H1 (cell line): ENCODE data around the gene PSKH1. TPM values are rescaled to one million over a fixed set of nuclear protein-coding genes. Genes with fewer than 3 reads are reported as not detected.

Experiments
- CTCF ChIA-PET: fragments of 300-600 bp; sonication (Branson Sonifier 250); formaldehyde crosslinking; loops from one replicate; lab custom pipeline; 2021; ENCODE audit not compliant: partially characterized antibody; lab: Charles Lee
- POLR2A ChIA-PET: fragments of 300-600 bp; sonication (Branson Sonifier 250); formaldehyde crosslinking; loops from one replicate; lab custom pipeline; 2021; ENCODE audit warnings: inconsistent platforms; ENCODE audit not compliant: partially characterized antibody; lab: Charles Lee
- DNase-seq, 2 experiments: peaks; one replicate each; pipeline versions ENCODE4 v3.0.0 to v3.0.0-alpha.2; 2010 to 2022; ENCODE audit warnings: low spot score in 2 of 2, low read depth in 1 of 2, mixed read lengths in 1 of 2
- FAIRE-seq: peaks from 2 replicates; lab custom pipeline; 2011; peaks lifted over from hg19 to GRCh38; lab: Jason Lieb, UNC
- H2AFZ ChIP-seq: 2 replicates; pipeline ENCODE4 v1.8.1; 2012; ENCODE audit warnings: low read length, inconsistent platforms
- H2AK5ac ChIP-seq: 2 replicates; pipeline ENCODE4 v1.6.1; 2013; ENCODE audit warnings: low read depth, low read length
- H2BK120ac ChIP-seq: replicated peaks from 2 replicates; pipeline ENCODE3; 2013; ENCODE audit warnings: low read depth, low read length, inconsistent platforms
- H2BK12ac ChIP-seq: 2 replicates; pipeline ENCODE4 v1.6.1; 2013; ENCODE audit warnings: low read depth, low read length
- H2BK15ac ChIP-seq: 2 replicates; pipeline ENCODE4 v1.6.1; 2013; ENCODE audit warnings: low read length
- H2BK20ac ChIP-seq: 2 replicates; pipeline ENCODE4 v1.6.1; 2013; ENCODE audit warnings: low read length
- H2BK5ac ChIP-seq: 2 replicates; pipeline ENCODE4 v1.6.1; 2013; ENCODE audit warnings: low read depth, low read length
- H3K14ac ChIP-seq: 2 replicates; pipeline ENCODE4 v1.6.1; 2013; ENCODE audit warnings: inconsistent platforms; ENCODE audit not compliant: insufficient read length
- H3K18ac ChIP-seq: 2 replicates; pipeline ENCODE4 v1.6.1; 2013; ENCODE audit warnings: low read length; ENCODE audit errors: extremely low read depth
- H3K23ac ChIP-seq: 2 replicates; pipeline ENCODE4 v1.6.1; 2013; ENCODE audit warnings: inconsistent platforms; ENCODE audit not compliant: insufficient read length
- H3K23me2 ChIP-seq: 2 replicates; pipeline ENCODE4 v1.6.1; 2013; ENCODE audit warnings: low read depth, low read length
- H3K27ac ChIP-seq: 2 replicates; pipeline ENCODE4 v1.6.1; 2011; ENCODE audit warnings: low read depth, low read length, inconsistent platforms
- H3K27me3 ChIP-seq, 4 experiments: replicated peaks in 1 of 4; 1 replicate in 1 of 4; 2 replicates in 3 of 4; pipeline versions ENCODE4 v1.6.1 to v1.8.1; 2011 to 2013; ENCODE audit warnings: low read length in 3 of 4, mild to moderate bottlenecking in 3 of 4, inconsistent platforms in 2 of 4, mixed read lengths in 2 of 4, moderate library complexity in 1 of 4; ENCODE audit not compliant: control insufficient read depth in 3 of 4, insufficient read depth in 3 of 4; ENCODE audit errors: extremely low read depth in 1 of 4
- H3K36me3 ChIP-seq, 4 experiments: 2 replicates each; pipeline versions ENCODE4 v1.6.1 to v1.8.1; 2011 to 2013; ENCODE audit warnings: mild to moderate bottlenecking in 4 of 4, low read length in 3 of 4, moderate library complexity in 2 of 4, control low read depth in 1 of 4, inconsistent platforms in 1 of 4; ENCODE audit not compliant: insufficient read depth in 4 of 4, control insufficient read depth in 2 of 4
- H3K4ac ChIP-seq: replicated peaks from 2 replicates; pipeline ENCODE3; 2013; ENCODE audit warnings: low read length, low read depth, mixed read lengths, inconsistent platforms; ENCODE audit not compliant: insufficient read length
- H3K4me1 ChIP-seq, 4 experiments: replicated peaks in 1 of 4; 1 replicate in 1 of 4; 2 replicates in 3 of 4; pipeline versions ENCODE4 v1.6.1 to v1.8.1; 2011 to 2013; ENCODE audit warnings: low read length in 3 of 4, inconsistent platforms in 2 of 4, mixed read lengths in 1 of 4; ENCODE audit not compliant: insufficient read depth in 4 of 4, control insufficient read depth in 3 of 4
- H3K4me2 ChIP-seq, 2 experiments: 2 replicates each; pipeline versions ENCODE4 v1.6.1 to v1.8.1; 2011 to 2013; ENCODE audit warnings: low read depth in 2 of 2, low read length in 2 of 2, control low read depth in 1 of 2, inconsistent platforms in 1 of 2, mild to moderate bottlenecking in 1 of 2; ENCODE audit not compliant: insufficient read depth in 1 of 2
- H3K4me3 ChIP-seq, 4 experiments: fragments of 200-600, 300-600 bp in 1 of 4; sonication (generic), shearing (Covaris generic), sonication (Bioruptor Twin) in 1 of 4; 2 replicates each; pipeline versions ENCODE4 v1.5.1 to v1.8.1; 2011 to 2016; ENCODE audit warnings: low read length in 4 of 4, low read depth in 3 of 4, control low read depth in 2 of 4, inconsistent platforms in 2 of 4, mild to moderate bottlenecking in 2 of 4, mixed read lengths in 1 of 4, moderate library complexity in 1 of 4; ENCODE audit not compliant: insufficient read depth in 2 of 4; ENCODE audit errors: extremely low read depth in 1 of 4
- H3K56ac ChIP-seq: replicated peaks from 2 replicates; pipeline ENCODE3; 2013; ENCODE audit warnings: low read depth, mild to moderate bottlenecking, mixed read lengths, low read length, inconsistent platforms; ENCODE audit not compliant: insufficient read length
- H3K79me1 ChIP-seq: 2 replicates; pipeline ENCODE4 v1.6.1; 2013; ENCODE audit warnings: low read depth, low read length, control low read depth
- H3K79me2 ChIP-seq, 2 experiments: 2 replicates each; pipeline versions ENCODE4 v1.6.1 to v1.8.1; 2012 to 2013; ENCODE audit warnings: low read length in 2 of 2, mild to moderate bottlenecking in 2 of 2, inconsistent platforms in 1 of 2; ENCODE audit not compliant: insufficient read depth in 2 of 2, control insufficient read depth in 1 of 2
- H3K9ac ChIP-seq, 4 experiments: replicated peaks in 1 of 4; 1 replicate in 1 of 4; 2 replicates in 3 of 4; pipeline versions ENCODE4 v1.6.1 to v1.8.1; 2011 to 2013; ENCODE audit warnings: low read depth in 3 of 4, low read length in 3 of 4, control low read depth in 2 of 4, mild to moderate bottlenecking in 2 of 4, moderate library complexity in 2 of 4, inconsistent platforms in 1 of 4; ENCODE audit errors: extremely low read depth in 1 of 4
- H3K9me3 ChIP-seq, 2 experiments: 2 replicates each; pipeline versions ENCODE4 v1.6.1 to v1.8.1; 2012 to 2013; ENCODE audit warnings: mild to moderate bottlenecking in 2 of 2, moderate library complexity in 2 of 2, control low read depth in 1 of 2, inconsistent platforms in 1 of 2, low read depth in 1 of 2, low read length in 1 of 2, mixed read lengths in 1 of 2; ENCODE audit not compliant: insufficient read depth in 2 of 2
- H4K20me1 ChIP-seq, 2 experiments: replicated peaks in 1 of 2; 2 replicates each; pipeline versions ENCODE3 to v1.8.1; 2011 to 2013; ENCODE audit warnings: inconsistent platforms in 2 of 2, low read length in 2 of 2, mild to moderate bottlenecking in 1 of 2; ENCODE audit not compliant: insufficient read depth in 2 of 2, control insufficient read depth in 1 of 2
- H4K5ac ChIP-seq: 2 replicates; pipeline ENCODE4 v1.6.1; 2013; ENCODE audit warnings: low read length, low read depth, mixed read lengths, inconsistent platforms; ENCODE audit not compliant: insufficient read length
- H4K8ac ChIP-seq: 2 replicates; pipeline ENCODE4 v1.8.0; 2013; ENCODE audit warnings: mild to moderate bottlenecking, moderate library complexity, low read length, inconsistent platforms; ENCODE audit not compliant: insufficient read depth; ENCODE audit errors: extremely low read depth
- H4K91ac ChIP-seq: replicated peaks from 2 replicates; pipeline ENCODE3; 2013; ENCODE audit warnings: low read length, mixed read lengths, inconsistent platforms; ENCODE audit not compliant: insufficient read length
- BACH1 ChIP-seq: IDR thresholded peaks from 2 replicates; pipeline ENCODE4 v1.6.1; 2012; ENCODE audit warnings: low read length, improper control_type of control experiment
- CHD1 ChIP-seq: IDR thresholded peaks from 2 replicates; pipeline ENCODE4 v1.6.1; 2012; ENCODE audit warnings: low read depth, low read length, improper control_type of control experiment
- EP300 ChIP-seq, 2 experiments: IDR thresholded peaks; 1 replicate in 1 of 2; 2 replicates in 1 of 2; pipeline ENCODE4 v1.6.1; 2011 to 2012; ENCODE audit warnings: low read depth in 2 of 2, low read length in 2 of 2, mild to moderate bottlenecking in 2 of 2, borderline replicate concordance in 1 of 2, inconsistent platforms in 1 of 2, moderate library complexity in 1 of 2
- POLR2A ChIP-seq, 2 experiments: IDR thresholded peaks; 1 replicate in 1 of 2; 2 replicates in 1 of 2; pipeline ENCODE4 v1.6.1; 2011; ENCODE audit warnings: low read depth in 2 of 2, low read length in 2 of 2, mild to moderate bottlenecking in 2 of 2; ENCODE audit errors: control extremely low read depth in 1 of 2
- SIRT6 ChIP-seq: IDR thresholded peaks from one replicate; pipeline ENCODE4 v1.7.1; 2012; ENCODE audit warnings: low read length, inconsistent platforms
- SP4 ChIP-seq: IDR thresholded peaks from 2 replicates; pipeline ENCODE4 v1.6.1; 2012; ENCODE audit warnings: low read length, inconsistent platforms
- TAF7 ChIP-seq: optimal IDR thresholded peaks from 2 replicates; pipeline ENCODE3; 2011; ENCODE audit warnings: low read depth, mild to moderate bottlenecking, inconsistent platforms, low read length, moderate library complexity, borderline replicate concordance
- WGBS, 2 experiments: shearing (Covaris generic) in 1 of 2; methylation state at CpG; one replicate each; pipeline versions ENCODE4 v1.1.6 to v1.1.7; 2013 to 2015; ENCODE audit warnings: low lambda C conversion rate in 2 of 2, mixed read lengths in 2 of 2, inconsistent platforms in 1 of 2, low coverage in 1 of 2, missing lambda C conversion rate in 1 of 2; ENCODE audit not compliant: insufficient replicate concordance in 2 of 2, insufficient coverage in 1 of 2, insufficient read length in 1 of 2; ENCODE audit errors: extremely low coverage in 1 of 2, missing lambda C conversion rate in 1 of 2; 5-methylcytosine and 5-hydroxymethylcytosine counted together
- polyA plus RNA-seq, 7 experiments: library from polyadenylated mRNA; depleted of rRNA in 3 of 7; stranded (reverse) in 5 of 7; unstranded in 2 of 7; fragments of >200 nt in 5 of 7; fragments of 200-250 nt in 2 of 7; gene quantifications; 1 replicate in 5 of 7; 2 replicates in 1 of 7; 4 replicates in 1 of 7; pipeline versions ENCODE4 v1.2.1 to v1.2.3, GENCODE V29; 2011 to 2013; ENCODE audit warnings: missing spikeins in 2 of 7, mixed read lengths in 2 of 7
- total RNA-seq: library from RNA; stranded (reverse); fragmentation: NEBNext Ultra II Directional; extraction: Animal tissue kit (Norgen Biotek cat#: 25700); gene quantifications from 2 replicates; pipeline ENCODE4 v1.2.1, GENCODE V29; 2021

PSKH1 gene
- total and polyA plus RNA-seq, 2 of the 8 experiments (the other 6 are each of a cell fraction or from before 2014, with no cell fraction given), result 24.8 to 51.0 TPM

- H3K4me1 ChIP-seq, result peaks cover 0 to 15% (median 8%) of the 10 kb centered on the region in 4 experiments; a peak in 5 of 7 replicates
- no peak overlapping the region for H2AK5ac ChIP-seq
- H3K4me3 ChIP-seq, result no peak overlapping the region
- H3K9me3 ChIP-seq, result no peaks in the 10 kb centered on the region
- no peak overlapping the region for H2AFZ ChIP-seq
- H3K4me2 ChIP-seq, result no peak overlapping the region
- 88% methylated on average over 4 of the region's 4 CpGs; no CpG with 5 or more reads in 1 of the 2 experiments for WGBS, 2 experiments
- H4K91ac ChIP-seq, result no peak overlapping the region
- no peak overlapping the region for H3K9ac ChIP-seq
- H3K36me3 ChIP-seq, result no peaks in the 10 kb centered on the region; a peak in 2 of 8 replicates
- ChIA-PET POLR2A (interaction anchor here (0.9 to 7.5 kb wide), 5 partner anchors 9 to 90 kb away, joined by 3 to 43 read pairs (median 4); partner anchors contain the start of genes NRN1L and PSKH1), CTCF (interaction anchor here (0.7 to 27.1 kb wide), 16 partner anchors 10 to 307 kb away, joined by 3 to 623 read pairs (median 3); partner anchors contain the start of genes EDC4, LCAT, NRN1L and PSKH1)
- H2BK15ac ChIP-seq, result no peak overlapping the region
- H3K23ac ChIP-seq, result no peak overlapping the region
- H4K5ac ChIP-seq, result no peak overlapping the region
- H2BK120ac ChIP-seq, result no peak overlapping the region
- no peak overlapping the region for H3K18ac ChIP-seq
- H3K14ac ChIP-seq, result no peak overlapping the region
- H4K8ac ChIP-seq, result no peak overlapping the region
- no peak for FAIRE-seq
- H3K79me1 ChIP-seq, result peaks cover 4% of the 10 kb centered on the region; the same call in 1 of the 2 replicates
- peaks cover 18% of the 10 kb centered on the region for H3K23me2 ChIP-seq
- no peak overlapping the region for H2BK12ac ChIP-seq
- H3K27me3 ChIP-seq, result no peaks in the 10 kb centered on the region
- no peak overlapping the region for H3K4ac ChIP-seq
- H3K27ac ChIP-seq, result no peak overlapping the region
- DNase-seq, result no peak
- H4K20me1 ChIP-seq, result peaks cover 3 to 18% of the 10 kb centered on the region in 2 experiments
- no peak for TF ChIP-seq TAF7
- TF ChIP-seq SP4, result no peak
- TF ChIP-seq EP300 (IDR thresholded peaks at IDR 0.05; ENCODE audit: borderline replicate concordance in 1 of 2, low read depth in 2 of 2, low read length in 2 of 2), result no peak
- no peak for TF ChIP-seq CHD1
- no peak for TF ChIP-seq SIRT6
- no peak for TF ChIP-seq BACH1
- no peak for TF ChIP-seq POLR2A (IDR thresholded peaks at IDR 0.05; ENCODE audit: control extremely low read depth in 1 of 2, low read depth in 2 of 2, low read length in 2 of 2)
- H2BK20ac ChIP-seq, result no peak overlapping the region
- 0 out of 4 replicates have a peak, but pooled peaks cover 0 to 3% of the 10 kb centered on the region in 2 experiments for H3K79me2 ChIP-seq
- no peak overlapping the region for H2BK5ac ChIP-seq
- no peak overlapping the region for H3K56ac ChIP-seq
These were observed 39.4 kb downstream of the PSKH1 start for GRCh38 chr16:67932462-67932840.
